GM12801 (cell line): Measurements from ENCODE around the gene RXRB.

Experiments used
- CTCF ChIP-seq: IDR thresholded peaks from one replicate; pipeline ENCODE4 v1.5.1; 2011; ENCODE audit warnings: control low read depth; ENCODE audit not compliant: insufficient read length; ENCODE audit errors: extremely low read depth

RXRB gene

DNA sequence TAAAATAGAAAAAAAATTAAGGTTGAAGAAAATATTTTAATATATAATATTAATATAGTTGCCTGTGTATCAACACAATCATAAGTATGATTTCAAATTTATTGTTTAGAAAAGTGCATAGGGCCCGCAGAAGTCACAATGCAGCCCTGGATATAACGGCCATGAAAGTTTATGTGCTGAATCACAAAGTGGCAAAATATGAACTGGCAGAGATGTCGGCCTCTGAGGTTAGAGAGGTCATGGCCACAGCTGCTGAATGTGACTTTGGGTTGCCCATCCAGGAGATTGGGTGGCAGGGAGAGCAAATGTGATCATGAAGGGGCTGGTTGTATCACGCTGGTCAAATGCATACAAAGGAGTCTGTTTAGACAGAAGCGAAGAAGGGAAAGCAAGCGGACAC lies 43.9 kb downstream of the RXRB start:
- no peak for TF ChIP-seq CTCF

DNA sequence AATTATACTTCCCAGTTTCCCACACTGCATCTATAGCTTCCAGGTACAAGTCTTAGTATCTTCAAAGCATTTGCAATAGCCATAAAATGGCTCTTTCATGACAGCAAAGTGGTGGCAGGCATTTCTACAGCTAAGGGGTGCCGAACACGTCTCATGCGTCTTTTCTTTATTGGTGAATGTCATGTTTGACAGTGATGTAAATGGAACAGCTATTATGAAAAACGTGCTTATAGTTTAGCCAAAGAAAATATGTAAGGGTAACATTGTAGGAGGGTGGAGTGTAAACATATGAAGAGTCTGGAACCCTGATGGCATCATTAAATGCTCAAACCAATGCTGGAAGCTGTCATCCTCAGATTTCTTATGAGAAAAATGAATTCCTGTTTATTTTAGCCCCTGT lies 46.1 kb downstream of the RXRB start:
- no peak for TF ChIP-seq CTCF

GRCh38 chr6:33151050-33151449 lies 49.4 kb downstream of the RXRB start:
- no peak for TF ChIP-seq CTCF

DNA sequence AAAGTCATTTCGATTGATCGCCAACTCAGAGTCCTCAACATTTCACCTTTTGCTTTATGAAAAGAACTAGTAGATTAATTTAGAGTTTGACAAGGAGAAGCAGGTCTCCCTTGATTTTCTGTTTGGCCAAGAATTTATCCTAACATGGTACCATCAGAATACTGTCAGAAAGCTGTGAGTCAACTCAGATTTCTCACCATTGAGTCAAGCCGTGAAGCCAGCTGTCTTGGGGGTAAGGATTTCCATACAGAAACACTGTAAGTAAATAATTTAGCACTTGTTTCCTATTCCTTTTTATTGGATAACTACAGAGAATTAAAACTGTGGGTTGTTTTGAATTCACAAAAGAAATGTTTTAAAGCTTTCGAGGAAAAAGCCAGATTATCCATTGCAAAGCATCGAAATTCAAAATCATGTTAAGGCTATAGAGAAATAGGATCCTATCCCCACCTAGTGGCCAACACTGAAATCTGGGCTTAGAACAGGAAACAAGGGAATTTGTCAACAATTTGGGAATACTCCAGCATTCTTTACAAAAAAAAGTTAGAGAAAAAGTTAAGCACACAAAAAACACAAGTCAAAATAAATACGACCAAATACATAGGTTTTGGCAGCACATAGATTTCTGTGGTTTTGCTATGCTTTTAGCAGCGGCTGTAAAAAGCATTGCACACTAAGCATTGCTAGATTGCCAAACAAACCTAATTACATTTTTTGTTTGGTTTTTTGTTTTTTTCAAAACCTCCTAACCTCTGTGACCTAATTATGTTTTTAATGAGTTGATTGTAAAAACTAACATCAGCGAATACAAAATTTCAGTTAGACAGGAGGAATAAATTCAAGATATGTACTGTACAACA lies 52.4 kb downstream of the RXRB start:
- TF ChIP-seq CTCF = no peak

DNA sequence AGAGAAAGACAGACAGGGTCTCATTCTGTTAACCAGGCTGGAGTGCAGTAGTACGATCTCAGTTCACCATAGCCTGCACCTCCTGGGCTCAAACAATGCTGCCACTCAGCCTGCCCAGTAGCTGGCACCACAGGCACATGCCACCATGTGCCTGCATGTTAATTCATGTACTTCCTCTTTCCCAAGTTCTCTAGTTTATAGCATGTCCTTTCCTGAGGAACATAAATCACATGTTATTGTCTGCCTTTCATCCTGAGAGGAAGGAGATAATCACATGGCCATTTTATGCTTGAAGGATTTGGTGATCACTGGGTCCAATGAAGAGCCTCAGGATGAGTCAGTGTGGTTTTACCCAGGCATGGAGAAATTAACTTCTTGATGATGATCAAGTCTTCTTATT lies 56.1 kb downstream of the RXRB start:
- no peak for TF ChIP-seq CTCF
